ENCODE measurements around the gene BBIP1.

GRCh38 chr10:110880012-110880411, 39.0 kb downstream of the BBIP1 start:
- TF ChIP-seq, protein P1, sequence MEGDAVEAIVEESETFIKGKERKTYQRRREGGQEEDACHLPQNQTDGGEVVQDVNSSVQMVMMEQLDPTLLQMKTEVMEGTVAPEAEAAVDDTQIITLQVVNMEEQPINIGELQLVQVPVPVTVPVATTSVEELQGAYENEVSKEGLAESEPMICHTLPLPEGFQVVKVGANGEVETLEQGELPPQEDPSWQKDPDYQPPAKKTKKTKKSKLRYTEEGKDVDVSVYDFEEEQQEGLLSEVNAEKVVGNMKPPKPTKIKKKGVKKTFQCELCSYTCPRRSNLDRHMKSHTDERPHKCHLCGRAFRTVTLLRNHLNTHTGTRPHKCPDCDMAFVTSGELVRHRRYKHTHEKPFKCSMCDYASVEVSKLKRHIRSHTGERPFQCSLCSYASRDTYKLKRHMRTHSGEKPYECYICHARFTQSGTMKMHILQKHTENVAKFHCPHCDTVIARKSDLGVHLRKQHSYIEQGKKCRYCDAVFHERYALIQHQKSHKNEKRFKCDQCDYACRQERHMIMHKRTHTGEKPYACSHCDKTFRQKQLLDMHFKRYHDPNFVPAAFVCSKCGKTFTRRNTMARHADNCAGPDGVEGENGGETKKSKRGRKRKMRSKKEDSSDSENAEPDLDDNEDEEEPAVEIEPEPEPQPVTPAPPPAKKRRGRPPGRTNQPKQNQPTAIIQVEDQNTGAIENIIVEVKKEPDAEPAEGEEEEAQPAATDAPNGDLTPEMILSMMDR (IDR thresholded peaks at IDR 0.05; ENCODE audit: low read depth, low read length, poor library complexity, severe bottlenecking): no peak
- TF ChIP-seq EZH2phosphoT487 (IDR thresholded peaks at IDR 0.05; ENCODE audit: borderline replicate concordance, low read length): no peak
